SK-N-SH treated with all-trans-retinoic acid at 6 μM for 48 hours (cell line): Measurements from ENCODE around the gene LCLAT1.

Experiments
- CSDC2 ChIP-seq: fragments of 250-450 bp; sonication (Bioruptor Pico); IDR thresholded peaks from 2 replicates; pipeline ENCODE4 v1.5.0; 2020; ENCODE audit warnings: mild to moderate bottlenecking, moderate library complexity
- ESRRG ChIP-seq: fragments of 250-450 bp; sonication (Bioruptor Pico); IDR thresholded peaks from 2 replicates; pipeline ENCODE4 v1.6.1; 2021; ENCODE audit warnings: mild to moderate bottlenecking
- RARB ChIP-seq: fragments of 250-450 bp; sonication (Bioruptor Pico); IDR thresholded peaks from 2 replicates; pipeline ENCODE4 v1.8.0; 2021; ENCODE audit warnings: mild to moderate bottlenecking, moderate library complexity
- SNAI2 ChIP-seq: fragments of 250-450 bp; sonication (Bioruptor Pico); IDR thresholded peaks from 2 replicates; pipeline ENCODE4 v1.5.0; 2020; ENCODE audit warnings: mild to moderate bottlenecking, moderate library complexity
- TOX ChIP-seq: fragments of 250-450 bp; sonication (Bioruptor Pico); IDR thresholded peaks from 2 replicates; pipeline ENCODE4 v1.8.0; 2021; ENCODE audit warnings: mild to moderate bottlenecking, moderate library complexity, borderline replicate concordance
- ZFP30 ChIP-seq: fragments of 450-650 bp; formaldehyde crosslinking; IDR thresholded peaks from 2 replicates; pipeline ENCODE4 v1.5.0; 2022; ENCODE audit warnings: mild to moderate bottlenecking, moderate library complexity
- ZNF70 ChIP-seq: fragments of 450-650 bp; formaldehyde crosslinking; IDR thresholded peaks from 2 replicates; pipeline ENCODE4 v1.5.0; 2020; ENCODE audit warnings: mild to moderate bottlenecking, moderate library complexity
- ZNF8 ChIP-seq: fragments of 450-650 bp; formaldehyde crosslinking; IDR thresholded peaks from 2 replicates; pipeline ENCODE4 v1.5.0; 2020; ENCODE audit warnings: mild to moderate bottlenecking, moderate library complexity
- TF ChIP-seq, protein P1 (sequence below): fragments of 250-450 bp; sonication (Bioruptor Pico); IDR thresholded peaks from 2 replicates; pipeline ENCODE4 v1.5.1; 2021; ENCODE audit warnings: mild to moderate bottlenecking, moderate library complexity
- TF ChIP-seq, protein P2 (sequence below): fragments of 250-450 bp; sonication (Bioruptor Pico); IDR thresholded peaks from 2 replicates; pipeline ENCODE4 v1.8.0; 2020; ENCODE audit warnings: mild to moderate bottlenecking, moderate library complexity, borderline replicate concordance
- TF ChIP-seq, protein P3 (sequence below): fragments of 250-450 bp; sonication (Bioruptor Pico); IDR thresholded peaks from 2 replicates; pipeline ENCODE4 v1.5.0; 2020; ENCODE audit warnings: mild to moderate bottlenecking, moderate library complexity

DNA sequence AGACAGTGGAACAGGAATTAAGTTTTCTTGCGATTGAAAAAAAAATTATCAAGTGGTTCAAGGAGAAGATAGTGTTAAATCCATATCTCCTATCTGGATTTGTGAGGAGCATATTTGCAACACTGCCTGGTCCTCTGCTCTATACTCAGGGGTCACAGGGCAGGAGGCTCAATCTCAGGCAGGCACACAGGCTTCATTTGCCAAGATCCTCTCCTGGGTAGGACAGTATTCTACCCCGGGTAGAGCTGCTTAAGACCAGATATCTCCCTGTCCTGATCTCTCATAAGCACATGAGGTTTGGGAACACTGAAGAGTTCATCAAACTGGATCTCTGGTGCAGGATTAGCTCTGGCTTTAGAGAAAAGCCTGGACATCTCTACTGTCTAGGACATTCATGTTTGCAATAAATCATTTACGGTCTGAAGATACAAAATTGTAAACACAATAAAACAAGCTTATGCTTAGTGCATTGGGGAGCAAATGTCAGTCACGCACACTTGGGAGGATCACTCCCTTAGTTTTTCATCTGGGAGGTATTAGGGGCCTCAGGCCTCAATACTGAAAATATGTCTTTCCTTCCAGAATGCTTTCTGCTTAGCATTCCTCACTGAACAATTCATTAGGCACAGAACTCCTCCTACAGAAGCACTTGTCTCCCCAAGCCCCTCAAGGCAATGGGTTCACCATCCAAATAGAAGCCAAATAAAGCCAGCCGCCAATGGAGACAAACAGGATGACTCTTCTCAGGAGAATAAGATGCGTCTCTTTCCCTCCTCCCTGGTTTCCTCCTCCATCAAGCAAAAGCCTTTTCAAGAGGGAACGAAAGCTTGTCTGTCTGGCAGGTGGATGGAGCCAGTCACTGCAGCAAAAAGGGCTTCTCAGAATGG is 34.1 kb upstream of the LCLAT1 start:
- TF ChIP-seq, protein P1, sequence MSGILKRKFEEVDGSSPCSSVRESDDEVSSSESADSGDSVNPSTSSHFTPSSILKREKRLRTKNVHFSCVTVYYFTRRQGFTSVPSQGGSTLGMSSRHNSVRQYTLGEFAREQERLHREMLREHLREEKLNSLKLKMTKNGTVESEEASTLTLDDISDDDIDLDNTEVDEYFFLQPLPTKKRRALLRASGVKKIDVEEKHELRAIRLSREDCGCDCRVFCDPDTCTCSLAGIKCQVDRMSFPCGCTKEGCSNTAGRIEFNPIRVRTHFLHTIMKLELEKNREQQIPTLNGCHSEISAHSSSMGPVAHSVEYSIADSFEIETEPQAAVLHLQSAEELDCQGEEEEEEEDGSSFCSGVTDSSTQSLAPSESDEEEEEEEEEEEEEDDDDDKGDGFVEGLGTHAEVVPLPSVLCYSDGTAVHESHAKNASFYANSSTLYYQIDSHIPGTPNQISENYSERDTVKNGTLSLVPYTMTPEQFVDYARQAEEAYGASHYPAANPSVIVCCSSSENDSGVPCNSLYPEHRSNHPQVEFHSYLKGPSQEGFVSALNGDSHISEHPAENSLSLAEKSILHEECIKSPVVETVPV: no peak
- TF ChIP-seq, protein P2, sequence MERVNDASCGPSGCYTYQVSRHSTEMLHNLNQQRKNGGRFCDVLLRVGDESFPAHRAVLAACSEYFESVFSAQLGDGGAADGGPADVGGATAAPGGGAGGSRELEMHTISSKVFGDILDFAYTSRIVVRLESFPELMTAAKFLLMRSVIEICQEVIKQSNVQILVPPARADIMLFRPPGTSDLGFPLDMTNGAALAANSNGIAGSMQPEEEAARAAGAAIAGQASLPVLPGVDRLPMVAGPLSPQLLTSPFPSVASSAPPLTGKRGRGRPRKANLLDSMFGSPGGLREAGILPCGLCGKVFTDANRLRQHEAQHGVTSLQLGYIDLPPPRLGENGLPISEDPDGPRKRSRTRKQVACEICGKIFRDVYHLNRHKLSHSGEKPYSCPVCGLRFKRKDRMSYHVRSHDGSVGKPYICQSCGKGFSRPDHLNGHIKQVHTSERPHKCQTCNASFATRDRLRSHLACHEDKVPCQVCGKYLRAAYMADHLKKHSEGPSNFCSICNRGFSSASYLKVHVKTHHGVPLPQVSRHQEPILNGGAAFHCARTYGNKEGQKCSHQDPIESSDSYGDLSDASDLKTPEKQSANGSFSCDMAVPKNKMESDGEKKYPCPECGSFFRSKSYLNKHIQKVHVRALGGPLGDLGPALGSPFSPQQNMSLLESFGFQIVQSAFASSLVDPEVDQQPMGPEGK (CRISPR knock-in tag): no peak
- no peak for TF ChIP-seq ZFP30 (CRISPR knock-in tag)
- TF ChIP-seq, protein P3, sequence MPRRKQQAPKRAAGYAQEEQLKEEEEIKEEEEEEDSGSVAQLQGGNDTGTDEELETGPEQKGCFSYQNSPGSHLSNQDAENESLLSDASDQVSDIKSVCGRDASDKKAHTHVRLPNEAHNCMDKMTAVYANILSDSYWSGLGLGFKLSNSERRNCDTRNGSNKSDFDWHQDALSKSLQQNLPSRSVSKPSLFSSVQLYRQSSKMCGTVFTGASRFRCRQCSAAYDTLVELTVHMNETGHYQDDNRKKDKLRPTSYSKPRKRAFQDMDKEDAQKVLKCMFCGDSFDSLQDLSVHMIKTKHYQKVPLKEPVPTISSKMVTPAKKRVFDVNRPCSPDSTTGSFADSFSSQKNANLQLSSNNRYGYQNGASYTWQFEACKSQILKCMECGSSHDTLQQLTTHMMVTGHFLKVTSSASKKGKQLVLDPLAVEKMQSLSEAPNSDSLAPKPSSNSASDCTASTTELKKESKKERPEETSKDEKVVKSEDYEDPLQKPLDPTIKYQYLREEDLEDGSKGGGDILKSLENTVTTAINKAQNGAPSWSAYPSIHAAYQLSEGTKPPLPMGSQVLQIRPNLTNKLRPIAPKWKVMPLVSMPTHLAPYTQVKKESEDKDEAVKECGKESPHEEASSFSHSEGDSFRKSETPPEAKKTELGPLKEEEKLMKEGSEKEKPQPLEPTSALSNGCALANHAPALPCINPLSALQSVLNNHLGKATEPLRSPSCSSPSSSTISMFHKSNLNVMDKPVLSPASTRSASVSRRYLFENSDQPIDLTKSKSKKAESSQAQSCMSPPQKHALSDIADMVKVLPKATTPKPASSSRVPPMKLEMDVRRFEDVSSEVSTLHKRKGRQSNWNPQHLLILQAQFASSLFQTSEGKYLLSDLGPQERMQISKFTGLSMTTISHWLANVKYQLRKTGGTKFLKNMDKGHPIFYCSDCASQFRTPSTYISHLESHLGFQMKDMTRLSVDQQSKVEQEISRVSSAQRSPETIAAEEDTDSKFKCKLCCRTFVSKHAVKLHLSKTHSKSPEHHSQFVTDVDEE: no peak
- TF ChIP-seq TOX (CRISPR knock-in tag): no peak
- no peak for TF ChIP-seq ESRRG (CRISPR knock-in tag)
- no peak for TF ChIP-seq CSDC2 (CRISPR knock-in tag)
- TF ChIP-seq ZNF8 (CRISPR knock-in tag): no peak
- TF ChIP-seq SNAI2 (CRISPR knock-in tag): no peak
- TF ChIP-seq ZNF70: no peak
- no peak for TF ChIP-seq RARB
